Ovary (tissue), 3 donors: ENCODE results near the gene MYCBPAP.

ENCODE experiments used
- EP300 ChIP-seq: sonication (generic); formaldehyde crosslinking; IDR thresholded peaks from one replicate; pipeline ENCODE4 v1.6.1; 2017; ENCODE audit warnings: antibody characterized with exemption
- POLR2A ChIP-seq: fragments of 450-650 bp; IDR thresholded peaks from one replicate; pipeline ENCODE4 v1.6.1; 2017; ENCODE audit warnings: antibody characterized with exemption, mild to moderate bottlenecking, moderate library complexity
- TF ChIP-seq, protein P1 (sequence below), 3 donors: fragments of 450-650 bp in 2 of 3; fragments of 200-600 bp in 1 of 3; IDR thresholded peaks; one replicate each; pipeline versions ENCODE4 v1.5.1 to v1.8.0; 2016 to 2022; ENCODE audit warnings: antibody characterized with exemption in 3 of 3, mild to moderate bottlenecking in 1 of 3
- donor health status: DM: no; HTN: no; CAD: no.

DNA sequence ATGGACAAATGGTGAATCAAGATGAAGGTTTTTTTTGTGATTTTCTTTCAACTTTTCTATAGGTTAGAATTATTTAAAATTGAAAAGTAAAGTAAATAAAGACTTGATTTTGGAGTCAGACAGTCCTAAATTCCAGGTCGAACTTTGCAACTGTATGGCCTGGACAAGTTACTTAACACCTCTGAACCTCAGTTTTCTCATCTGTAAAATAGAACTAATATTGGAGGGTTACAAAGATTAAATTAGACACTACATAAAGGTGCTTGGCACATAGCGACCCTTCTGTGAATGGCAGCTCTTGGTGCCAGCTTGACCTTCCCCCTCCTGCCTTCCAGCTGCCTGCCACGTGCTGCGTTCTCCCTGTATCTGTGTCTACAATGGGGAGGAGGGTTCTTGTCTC is 26.6 kb upstream of the MYCBPAP start:
- TF ChIP-seq POLR2A (no peak), EP300 (no peak)
- TF ChIP-seq, protein P1, sequence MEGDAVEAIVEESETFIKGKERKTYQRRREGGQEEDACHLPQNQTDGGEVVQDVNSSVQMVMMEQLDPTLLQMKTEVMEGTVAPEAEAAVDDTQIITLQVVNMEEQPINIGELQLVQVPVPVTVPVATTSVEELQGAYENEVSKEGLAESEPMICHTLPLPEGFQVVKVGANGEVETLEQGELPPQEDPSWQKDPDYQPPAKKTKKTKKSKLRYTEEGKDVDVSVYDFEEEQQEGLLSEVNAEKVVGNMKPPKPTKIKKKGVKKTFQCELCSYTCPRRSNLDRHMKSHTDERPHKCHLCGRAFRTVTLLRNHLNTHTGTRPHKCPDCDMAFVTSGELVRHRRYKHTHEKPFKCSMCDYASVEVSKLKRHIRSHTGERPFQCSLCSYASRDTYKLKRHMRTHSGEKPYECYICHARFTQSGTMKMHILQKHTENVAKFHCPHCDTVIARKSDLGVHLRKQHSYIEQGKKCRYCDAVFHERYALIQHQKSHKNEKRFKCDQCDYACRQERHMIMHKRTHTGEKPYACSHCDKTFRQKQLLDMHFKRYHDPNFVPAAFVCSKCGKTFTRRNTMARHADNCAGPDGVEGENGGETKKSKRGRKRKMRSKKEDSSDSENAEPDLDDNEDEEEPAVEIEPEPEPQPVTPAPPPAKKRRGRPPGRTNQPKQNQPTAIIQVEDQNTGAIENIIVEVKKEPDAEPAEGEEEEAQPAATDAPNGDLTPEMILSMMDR (IDR thresholded peaks at IDR 0.05), result no peak
